ENCODE measurements around the gene LDLRAD4. TPM values are rescaled to one million over a fixed set of nuclear protein-coding genes. Genes with fewer than 3 reads are reported as not detected.

LDLRAD4 gene
- total RNA-seq, 2 donors from 2014 or later = 112 to 120 TPM

- no peak for ATAC-seq
- Mint-ChIP-seq H3K27ac (no peak overlapping the region), H3K36me3 (ENCODE audit: low read depth) (no peaks in the 10 kb centered on the region), H3K4me3 (no peak overlapping the region), H3K4me1 (no peaks in the 10 kb centered on the region), H3K27me3 (no peaks in the 10 kb centered on the region)
- no peaks in the 10 kb centered on the region for H3K9me3 ChIP-seq (ENCODE audit: control insufficient read depth, low read length, poor library complexity, severe bottlenecking)
- DNase-seq = no peak
Measured at GRCh38 chr18:13247506-13247905, 28.9 kb downstream of the LDLRAD4 start.

- Mint-ChIP-seq H3K4me1 (peaks cover 10% of the 10 kb centered on the region), H3K27me3 (no peaks in the 10 kb centered on the region)
- DNase-seq = no peak
Measured at GRCh38 chr18:13252686-13253410, 34.3 kb downstream of the LDLRAD4 start.

GRCh38 chr18:13253786-13254688 is 35.5 kb downstream of the LDLRAD4 start:
- H3K9me3 ChIP-seq (ENCODE audit: control insufficient read depth, low read length, poor library complexity, severe bottlenecking) = no peaks in the 10 kb centered on the region
- Mint-ChIP-seq H3K4me1 (peaks cover 10% of the 10 kb centered on the region), H3K27me3 (no peaks in the 10 kb centered on the region), H3K27ac (no peak overlapping the region), H3K36me3 (ENCODE audit: low read depth) (no peaks in the 10 kb centered on the region), H3K4me3 (no peak overlapping the region)
- no peak for ATAC-seq
- no peak for DNase-seq

More at GRCh38 chr18:13252686-13253410, 34.3 kb downstream of the LDLRAD4 start:
- no peaks in the 10 kb centered on the region for H3K36me3 Mint-ChIP-seq (ENCODE audit: low read depth)
- H3K27ac Mint-ChIP-seq = peak overlapping the region; percentile 21
- H3K9me3 ChIP-seq (ENCODE audit: control insufficient read depth, low read length, poor library complexity, severe bottlenecking) = no peaks in the 10 kb centered on the region
- no peak for ATAC-seq
- H3K4me3 Mint-ChIP-seq = no peak overlapping the region

- no peaks in the 10 kb centered on the region for H3K36me3 Mint-ChIP-seq (ENCODE audit: low read depth)
- no peaks in the 10 kb centered on the region for H3K27me3 Mint-ChIP-seq
- H3K4me1 Mint-ChIP-seq = peaks cover 15% of the 10 kb centered on the region
- H3K9me3 ChIP-seq (ENCODE audit: control insufficient read depth, low read length, poor library complexity, severe bottlenecking) = no peaks in the 10 kb centered on the region
- H3K27ac Mint-ChIP-seq = no peak overlapping the region
- ATAC-seq (no peak), DNase-seq (no peak)
- no peak overlapping the region for H3K4me3 Mint-ChIP-seq
Measured at GRCh38 chr18:13254971-13255927, 36.7 kb downstream of the LDLRAD4 start.

- ATAC-seq = no peak
- no peaks in the 10 kb centered on the region for H3K9me3 ChIP-seq (ENCODE audit: control insufficient read depth, low read length, poor library complexity, severe bottlenecking)
- DNase-seq = no peak
- Mint-ChIP-seq H3K4me1 (peaks cover 29% of the 10 kb centered on the region), H3K36me3 (ENCODE audit: low read depth) (peaks cover 2% of the 10 kb centered on the region), H3K27ac (no peak overlapping the region), H3K4me3 (no peak overlapping the region), H3K27me3 (no peaks in the 10 kb centered on the region)
Measured at GRCh38 chr18:13256444-13257305, 38.1 kb downstream of the LDLRAD4 start.

- H3K9me3 ChIP-seq (ENCODE audit: control insufficient read depth, low read length, poor library complexity, severe bottlenecking) = no peaks in the 10 kb centered on the region
- DNase-seq (no peak), ATAC-seq (no peak)
- H3K27ac Mint-ChIP-seq = no peak overlapping the region
- peaks cover 31% of the 10 kb centered on the region for H3K4me1 Mint-ChIP-seq
- H3K36me3 Mint-ChIP-seq (ENCODE audit: low read depth) = peaks cover 4% of the 10 kb centered on the region
- no peak overlapping the region for H3K4me3 Mint-ChIP-seq
- no peaks in the 10 kb centered on the region for H3K27me3 Mint-ChIP-seq
Measured at GRCh38 chr18:13257361-13257980, 38.9 kb downstream of the LDLRAD4 start.

- Mint-ChIP-seq H3K4me1 (peaks cover 27% of the 10 kb centered on the region), H3K4me3 (no peak overlapping the region), H3K36me3 (ENCODE audit: low read depth) (peaks cover 4% of the 10 kb centered on the region), H3K27me3 (no peaks in the 10 kb centered on the region), H3K27ac (no peak overlapping the region)
- ATAC-seq (no peak), DNase-seq (no peak)
- no peaks in the 10 kb centered on the region for H3K9me3 ChIP-seq (ENCODE audit: control insufficient read depth, low read length, poor library complexity, severe bottlenecking)
Measured at GRCh38 chr18:13258921-13259320, 40.4 kb downstream of the LDLRAD4 start.

- no peak for DNase-seq
- Mint-ChIP-seq H3K4me1 (peaks cover 27% of the 10 kb centered on the region), H3K4me3 (no peak overlapping the region), H3K27me3 (no peaks in the 10 kb centered on the region), H3K27ac (no peak overlapping the region), H3K36me3 (ENCODE audit: low read depth) (peaks cover 4% of the 10 kb centered on the region)
- ATAC-seq = no peak
- no peaks in the 10 kb centered on the region for H3K9me3 ChIP-seq (ENCODE audit: control insufficient read depth, low read length, poor library complexity, severe bottlenecking)
Measured at GRCh38 chr18:13259701-13260100, 41.1 kb downstream of the LDLRAD4 start.

- Mint-ChIP-seq H3K27ac (peak overlapping the region; percentile 89), H3K27me3 (no peaks in the 10 kb centered on the region)
Measured at GRCh38 chr18:13260197-13260934, 41.8 kb downstream of the LDLRAD4 start.

GRCh38 chr18:13260935-13261640 is 42.5 kb downstream of the LDLRAD4 start:
- H3K4me3 Mint-ChIP-seq = peak overlapping the region; percentile 85
- ATAC-seq = no peak
- peaks cover 24% of the 10 kb centered on the region for H3K4me1 Mint-ChIP-seq

More at GRCh38 chr18:13260197-13260934, 41.8 kb downstream of the LDLRAD4 start:
- peak; percentile 38 for ATAC-seq
- DNase-seq = no peak
- Mint-ChIP-seq H3K4me1 (peaks cover 26% of the 10 kb centered on the region), H3K4me3 (peak overlapping the region; percentile 67), H3K36me3 (ENCODE audit: low read depth) (peaks cover 4% of the 10 kb centered on the region)
- H3K9me3 ChIP-seq (ENCODE audit: control insufficient read depth, low read length, poor library complexity, severe bottlenecking) = no peaks in the 10 kb centered on the region

More at GRCh38 chr18:13260935-13261640, 42.5 kb downstream of the LDLRAD4 start:
- Mint-ChIP-seq H3K27ac (peak overlapping the region; percentile 89), H3K36me3 (ENCODE audit: low read depth) (peaks cover 4% of the 10 kb centered on the region), H3K27me3 (no peaks in the 10 kb centered on the region)
- no peaks in the 10 kb centered on the region for H3K9me3 ChIP-seq (ENCODE audit: control insufficient read depth, low read length, poor library complexity, severe bottlenecking)
- DNase-seq = no peak
